Activated CD4-positive, alpha-beta T cell treated with anti-CD3 and anti-CD28 coated beads, Interleukin-10, Interleukin-2, amounts not matched to agents 100 ng/mL and 50 ng/mL, durations not matched to agents 16 hours and 8 hours (primary cell): ENCODE results near the gene ARRDC1.

ENCODE experiments used
- DNase-seq: peaks from one replicate; pipeline ENCODE4 v3.0.0-alpha.2; 2020

ARRDC1 gene

DNA sequence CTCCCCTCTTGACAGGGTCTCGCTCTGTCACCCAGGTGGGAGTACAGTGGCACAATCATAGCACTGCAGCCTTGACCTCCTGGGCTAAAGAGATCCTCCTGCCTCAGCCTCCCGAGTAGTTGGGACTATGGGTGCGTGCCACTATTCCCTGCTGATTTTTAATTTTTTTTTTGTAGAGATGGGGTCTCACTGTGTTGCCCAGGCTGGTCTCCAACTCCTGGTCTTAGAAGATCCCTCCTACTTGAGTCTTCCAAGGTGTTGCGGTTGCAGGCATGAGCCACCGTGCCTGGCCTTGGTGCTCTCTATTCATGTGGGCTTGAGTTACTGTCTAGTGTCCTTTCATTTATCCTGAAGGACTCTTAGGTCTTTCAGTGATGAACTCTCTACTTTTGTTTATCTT, 37.4 kb downstream of the ARRDC1 start:
- DNase-seq = no peak

DNA sequence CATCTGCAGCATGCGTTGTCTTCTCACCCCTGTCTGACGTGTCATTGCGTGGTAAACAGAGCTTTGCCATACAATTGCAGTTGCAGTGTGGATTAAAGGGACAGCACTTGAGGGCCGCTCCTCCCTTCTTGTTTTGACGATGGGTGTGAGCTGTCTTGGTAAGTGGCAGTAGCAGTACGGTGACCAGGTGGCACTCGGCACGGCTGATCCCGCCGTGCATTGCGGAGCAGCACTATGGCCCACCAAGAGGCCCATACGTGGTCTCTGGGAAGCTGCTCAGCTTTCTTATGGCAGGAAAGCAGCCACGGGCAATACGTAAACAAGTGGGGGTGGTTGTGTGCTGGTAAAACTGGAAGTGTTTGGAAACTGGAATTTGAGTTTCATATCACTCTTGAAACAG, 38.4 kb downstream of the ARRDC1 start:
- no peak for DNase-seq

DNA sequence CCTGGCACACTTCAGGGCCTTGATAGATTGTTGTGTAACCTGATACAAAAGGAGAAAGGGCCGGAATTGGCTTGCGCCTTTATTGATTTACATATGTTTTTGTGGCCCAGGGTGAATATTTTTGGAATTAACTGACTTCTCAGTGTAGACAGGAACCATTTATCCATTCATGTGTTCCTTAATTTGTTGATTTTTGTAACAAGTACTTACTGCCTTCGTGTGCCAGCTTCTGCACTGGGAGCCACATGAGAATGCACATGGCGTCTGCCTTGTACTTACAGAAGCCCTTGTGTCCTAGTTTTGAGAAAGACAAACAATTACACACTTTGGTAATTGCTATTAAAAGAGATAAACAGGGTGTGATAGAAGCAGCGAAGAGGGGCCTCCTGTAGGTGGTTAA, 39.7 kb downstream of the ARRDC1 start:
- no peak for DNase-seq

DNA sequence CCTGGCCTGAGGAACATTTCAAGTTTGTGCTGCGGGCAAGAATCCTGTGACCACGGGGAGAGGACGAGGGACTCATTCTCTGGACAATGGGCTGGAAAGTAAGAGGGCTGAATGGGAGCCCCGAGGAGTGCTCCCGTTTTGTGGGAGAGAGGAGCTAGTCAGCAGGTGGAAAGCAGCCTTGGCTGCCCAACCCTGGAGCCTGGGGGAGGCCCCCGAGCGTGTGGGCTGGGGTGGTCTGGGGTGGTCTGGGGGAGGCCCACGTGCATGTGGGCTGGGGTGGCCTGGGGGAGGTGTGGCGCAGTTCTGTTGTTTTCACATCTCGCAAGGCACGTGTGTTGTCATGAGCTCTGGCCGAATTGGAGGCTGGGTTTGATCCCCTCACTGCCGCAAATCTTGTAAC, 40.9 kb downstream of the ARRDC1 start:
- DNase-seq = no peak

DNA sequence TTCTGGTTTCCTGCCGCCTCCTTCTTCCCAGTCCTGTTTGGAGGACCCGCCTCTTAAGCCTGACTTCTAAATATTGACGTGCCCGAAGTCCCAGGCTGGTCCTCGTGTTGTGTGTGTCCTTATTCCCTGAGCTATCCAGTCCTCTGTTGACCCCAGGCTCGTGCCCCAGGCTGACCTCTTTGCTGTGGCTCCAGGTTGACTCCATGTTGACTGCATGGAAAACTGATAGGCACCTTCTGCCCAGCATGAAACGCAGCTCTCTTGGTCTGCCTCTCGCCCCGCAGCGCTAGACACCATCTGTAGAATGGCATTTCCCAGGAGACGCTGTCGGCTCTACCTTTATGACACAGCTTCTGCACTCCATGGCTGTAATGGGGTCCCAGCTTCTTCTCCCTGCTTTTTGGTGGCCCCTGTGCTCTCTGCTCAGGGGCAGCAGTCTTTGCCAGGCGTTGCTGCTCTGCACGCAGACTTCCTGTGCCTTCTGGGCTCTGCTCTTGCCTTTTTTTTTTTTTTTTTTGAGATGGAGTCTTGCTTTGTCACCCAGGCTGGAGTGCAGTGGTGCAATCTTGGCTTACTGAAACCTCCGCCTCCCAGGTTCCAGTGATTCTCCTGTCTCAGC, 41.7 kb downstream of the ARRDC1 start:
- DNase-seq = no peak

DNA sequence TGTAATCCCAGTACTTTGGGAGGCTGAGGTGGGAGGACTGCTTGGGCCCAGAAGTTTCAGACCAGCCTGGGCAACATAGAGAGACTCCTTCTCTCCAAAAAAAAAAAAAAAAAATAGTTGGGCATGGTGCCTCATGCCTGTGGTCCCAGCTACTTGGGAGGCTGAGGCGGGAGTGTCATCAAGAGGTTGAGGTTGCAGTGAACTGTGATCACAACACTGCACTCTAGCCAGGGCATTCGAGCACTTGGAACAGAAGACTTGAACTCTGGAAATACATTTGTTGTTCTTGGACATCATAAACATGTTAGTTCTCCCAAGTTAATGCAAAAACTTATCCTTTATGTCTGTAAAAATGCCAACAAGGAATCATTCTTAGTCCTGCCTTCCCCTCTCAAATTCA, 42.9 kb downstream of the ARRDC1 start:
- no peak for DNase-seq

DNA sequence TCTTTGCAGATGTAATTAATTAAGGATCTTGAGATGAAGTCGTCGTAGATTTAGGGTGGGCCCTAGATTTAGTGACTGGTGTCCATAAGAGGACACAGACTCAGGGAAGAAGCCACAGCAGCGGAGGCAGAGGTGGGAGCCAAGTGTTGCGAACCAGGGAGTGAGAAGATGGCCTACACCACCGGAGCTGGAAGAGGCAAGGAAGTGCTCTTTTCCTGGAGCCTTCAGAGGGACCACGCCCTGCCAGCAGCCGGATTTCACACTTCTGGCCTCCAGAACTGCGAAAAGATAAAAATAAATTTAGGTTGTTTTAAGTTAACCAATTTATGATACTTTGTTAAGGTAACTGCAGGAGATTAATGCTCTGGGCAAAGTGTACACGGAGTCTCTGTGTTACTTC, 44.1 kb downstream of the ARRDC1 start:
- DNase-seq = no peak

DNA sequence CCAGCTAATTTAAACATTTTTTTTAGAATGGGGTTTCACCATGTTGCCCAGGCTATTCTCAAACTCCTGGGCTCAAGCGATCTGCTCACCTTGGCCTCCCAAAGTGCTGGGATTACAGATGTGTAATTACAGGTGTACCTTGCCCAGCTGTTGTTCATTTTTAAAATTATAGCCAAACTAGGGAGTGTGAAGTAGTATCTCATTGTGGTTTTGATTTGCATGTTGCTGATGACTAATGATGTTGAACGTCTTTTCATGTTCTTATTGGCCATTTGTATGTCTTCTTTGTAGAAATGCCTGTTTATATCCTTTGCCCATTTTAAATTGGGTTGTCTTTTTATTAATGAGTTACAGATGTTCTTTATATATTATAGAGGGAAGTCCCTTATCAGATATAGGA, 44.8 kb downstream of the ARRDC1 start:
- no peak for DNase-seq

DNA sequence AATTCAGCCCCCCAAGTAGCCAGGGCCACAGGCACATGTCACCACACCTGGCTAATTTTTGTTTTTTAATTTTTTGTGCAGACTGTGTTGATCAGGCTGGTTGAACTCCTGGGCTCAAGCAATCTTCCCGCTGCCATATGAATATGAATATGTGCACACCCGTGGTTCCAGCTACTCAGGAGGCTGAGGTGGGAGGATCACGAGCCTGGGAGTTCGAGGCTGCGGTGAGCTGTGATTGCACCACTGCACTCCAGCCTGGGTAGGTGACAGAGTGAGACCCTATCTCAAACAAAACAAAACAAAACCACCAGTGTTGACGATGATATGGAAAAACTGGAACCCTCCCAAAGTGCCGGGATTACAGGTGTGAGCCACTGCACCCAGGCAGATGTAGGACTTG, 45.3 kb downstream of the ARRDC1 start:
- no peak for DNase-seq

DNA sequence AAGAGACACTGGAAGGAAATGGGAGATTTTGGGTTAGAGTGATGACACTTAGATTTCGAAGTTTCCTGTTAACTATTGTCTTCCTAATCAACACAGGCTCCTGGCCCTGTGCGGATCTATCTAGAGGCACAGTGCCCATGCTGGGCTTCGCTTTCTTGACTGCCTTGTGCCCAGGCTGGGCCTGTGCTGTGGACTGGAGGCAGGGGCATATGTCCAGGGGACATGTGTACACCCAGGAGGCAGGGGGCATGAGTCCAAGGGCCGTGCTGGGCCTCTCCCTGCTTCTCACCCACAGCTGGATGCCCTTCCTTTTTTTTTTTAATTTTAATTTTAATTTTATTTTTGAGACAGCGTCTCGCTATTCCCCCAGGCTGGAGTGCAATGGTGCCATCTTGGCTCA, 50.9 kb downstream of the ARRDC1 start:
- no peak for DNase-seq

DNA sequence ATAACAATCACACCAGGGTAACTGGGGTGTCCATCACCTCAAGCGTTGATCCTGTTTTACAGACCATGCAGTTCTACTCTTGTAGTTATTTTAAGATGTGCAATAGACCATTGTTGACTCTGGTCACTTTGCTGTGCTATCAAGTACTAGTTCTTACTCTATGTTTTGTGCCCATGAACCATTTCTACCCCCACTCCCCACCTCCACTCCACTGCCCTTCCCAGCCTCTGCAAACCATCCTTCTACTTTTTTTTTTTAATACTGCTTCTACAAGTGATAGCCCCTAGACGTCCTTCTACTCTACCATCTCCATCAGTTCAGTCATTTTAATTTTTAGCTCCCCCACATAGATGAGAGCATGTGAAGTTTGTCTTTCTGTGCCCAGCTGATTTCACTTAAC, 52.1 kb downstream of the ARRDC1 start:
- no peak for DNase-seq

DNA sequence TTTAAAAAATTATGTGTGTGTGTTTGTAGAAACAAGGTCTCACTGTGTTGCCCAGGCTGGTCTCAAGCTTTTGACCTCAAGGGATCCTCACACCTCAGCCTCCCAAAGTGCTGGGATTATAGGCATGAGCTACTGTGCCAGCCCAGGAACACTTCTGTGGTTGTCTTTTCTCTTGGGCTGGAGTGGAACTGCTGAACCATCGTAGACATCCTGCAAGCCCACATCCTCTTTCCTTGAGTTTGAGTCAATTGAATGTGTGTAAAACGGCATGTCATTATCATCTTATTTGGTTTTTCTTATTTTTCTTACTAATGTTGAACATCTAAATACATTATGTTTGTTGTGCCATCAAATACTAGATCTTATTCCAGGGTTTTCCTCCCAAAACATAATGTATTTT, 53.3 kb downstream of the ARRDC1 start:
- DNase-seq = no peak

DNA sequence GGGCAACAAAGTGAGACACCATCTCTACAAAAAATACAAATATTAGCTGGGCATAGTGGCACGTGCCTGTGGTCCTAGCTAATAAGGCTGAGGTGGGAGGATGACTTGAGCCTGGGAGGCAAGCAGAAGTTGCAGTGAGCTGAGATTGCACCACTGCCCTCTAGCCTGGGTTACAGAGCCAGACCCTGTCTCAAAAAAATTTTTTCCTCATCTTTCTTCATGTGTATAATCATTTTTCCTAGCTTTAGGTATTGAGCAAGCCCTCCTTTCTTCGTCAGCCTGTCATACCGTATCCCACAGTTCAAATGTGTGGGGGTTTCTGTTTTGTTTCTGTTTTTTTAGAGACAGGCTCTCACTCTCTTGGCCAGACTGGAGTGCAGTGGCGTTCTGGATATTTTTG, 54.7 kb downstream of the ARRDC1 start:
- no peak for DNase-seq

DNA sequence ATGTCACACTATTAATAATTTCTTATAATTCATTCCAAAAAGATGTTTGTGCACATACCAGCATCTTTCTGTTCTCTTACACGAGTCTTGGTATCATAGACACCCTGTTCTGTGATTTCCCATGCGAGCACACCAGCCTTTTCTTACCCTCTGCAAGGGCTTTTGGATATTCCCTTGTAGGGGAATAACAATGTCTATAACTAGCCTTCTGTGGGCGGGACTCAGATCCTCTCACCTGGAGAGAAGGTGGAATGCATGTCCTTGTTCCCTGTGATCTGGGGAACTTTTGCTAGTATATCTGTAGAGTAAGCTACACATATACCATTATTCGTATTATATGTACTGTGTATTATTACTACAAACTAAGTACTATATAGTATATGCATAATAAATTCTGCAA, 58.1 kb downstream of the ARRDC1 start:
- no peak for DNase-seq

DNA sequence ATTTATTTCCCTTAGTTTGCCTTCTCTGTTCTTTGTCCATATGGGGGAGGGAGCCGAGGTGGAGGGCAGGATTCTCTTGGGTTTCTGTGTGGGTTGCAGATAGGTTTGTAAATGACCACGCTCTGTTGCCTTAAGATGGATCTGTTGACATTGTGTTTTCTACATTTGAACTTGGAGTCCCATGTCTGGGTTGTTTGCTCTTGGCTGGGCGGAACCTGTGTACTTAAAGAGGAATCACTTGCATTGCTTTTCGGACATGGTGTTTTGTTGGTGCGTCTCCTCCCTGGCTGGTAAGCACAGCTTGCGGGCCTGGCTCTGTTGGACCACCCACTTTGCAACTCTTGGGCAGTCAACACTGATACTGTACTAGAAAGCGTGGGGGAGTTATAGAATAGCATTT, 59.2 kb downstream of the ARRDC1 start:
- DNase-seq = no peak
